Thyroid gland (tissue), 4 donors: ENCODE measurements around the gene STX8.

Experiments
- CTCF ChIP-seq, 6 experiments: fragments of 200-600 bp in 3 of 6; fragments of 450-650 bp in 3 of 6; sonication (generic) in 3 of 6; IDR thresholded peaks; one replicate each; pipeline ENCODE4 v1.5.1; 2016 to 2019; ENCODE audit warnings: antibody characterized with exemption in 6 of 6, mild to moderate bottlenecking in 2 of 6, inconsistent platforms in 1 of 6, moderate library complexity in 1 of 6
- POLR2A ChIP-seq, 2 donors: fragments of 450-650 bp; IDR thresholded peaks; one replicate each; pipeline ENCODE4 v1.6.1; 2017; ENCODE audit warnings: antibody characterized with exemption in 2 of 2, mild to moderate bottlenecking in 2 of 2, moderate library complexity in 1 of 2

- TF ChIP-seq CTCF (IDR thresholded peaks at IDR 0.05) (no peak), POLR2A (IDR thresholded peaks at IDR 0.05) (no peak)
Measured at GRCh38 chr17:9290226-9290613, 285.4 kb downstream of the STX8 start.
